GM21786 (cell line): ENCODE results near the gene RPS6KA5.
"Not testable (repeated sequence)": the region's sequence is repeated elsewhere in the genome, so short reads cannot be mapped to it uniquely, and the experiment has no call there.

Experiments
- ATAC-seq: cut with Tn5 transposase; IDR thresholded peaks from one replicate; pipeline ENCODE4 v1.9.1; 2021; ENCODE audit not compliant: unreplicated experiment

RPS6KA5 gene

DNA sequence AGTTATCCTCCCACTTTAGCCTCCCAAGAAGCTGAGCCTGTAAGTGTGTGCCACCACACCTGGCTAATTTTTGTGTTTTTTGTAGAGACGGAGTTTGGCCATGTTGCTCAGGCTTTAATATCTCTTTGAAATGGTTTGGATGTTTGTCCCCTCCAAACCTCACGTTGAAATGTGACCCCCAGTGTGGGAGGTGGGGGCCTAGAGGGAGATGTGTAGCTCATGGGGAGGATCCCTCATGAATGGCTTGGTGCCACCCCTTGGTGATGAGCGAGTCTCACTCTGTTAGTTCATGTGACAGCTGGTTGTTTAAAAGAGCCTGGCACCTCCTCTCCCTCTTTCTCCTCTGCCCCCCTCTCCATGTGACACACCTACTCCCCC, 220.6 kb downstream of the RPS6KA5 start:
- ATAC-seq = no peak

DNA sequence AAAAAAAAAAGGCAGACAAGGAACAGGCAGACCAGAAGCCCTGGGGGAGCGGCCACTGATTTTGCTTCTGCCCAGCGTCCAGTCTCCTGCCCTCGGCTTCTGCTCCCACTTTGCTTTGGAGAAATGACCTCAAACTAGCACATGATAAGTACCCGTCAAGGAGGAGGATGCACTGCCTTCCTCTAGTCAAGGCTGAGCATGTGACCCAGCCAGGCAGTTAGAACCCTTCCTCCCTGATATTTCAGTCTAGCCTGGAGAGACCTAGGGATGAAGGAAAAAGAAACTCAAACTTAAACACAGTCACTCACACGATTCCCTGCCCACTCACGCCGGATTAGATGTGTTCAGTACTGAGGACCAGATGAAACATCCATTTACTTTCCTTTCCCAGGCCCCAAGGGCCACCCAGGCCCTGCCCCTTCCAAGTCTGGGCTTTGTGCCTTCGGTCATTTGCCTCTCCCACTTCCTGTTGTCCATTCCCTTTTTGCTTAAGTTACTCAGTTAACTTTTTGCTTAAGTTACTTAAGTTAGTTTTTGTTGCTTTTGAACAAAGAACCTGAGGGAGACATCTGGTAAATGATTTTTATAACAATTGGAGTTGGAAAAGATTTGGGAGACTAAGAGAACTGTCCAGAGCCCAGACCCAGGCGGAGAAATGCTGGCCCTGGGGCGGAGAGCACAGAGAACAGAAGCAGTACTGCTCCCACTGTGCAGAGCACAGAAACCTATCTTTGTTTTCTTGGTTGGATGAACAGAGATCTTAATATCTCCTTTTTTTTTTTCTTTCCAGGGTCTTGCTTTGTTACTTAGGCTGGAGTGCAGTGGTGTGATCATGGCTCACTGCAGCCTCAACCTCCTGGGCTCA, 221.2 kb downstream of the RPS6KA5 start:
- no peak for ATAC-seq

- ATAC-seq = not testable (repeated sequence)
Measured at GRCh38 chr14:90838531-90838930, 221.9 kb downstream of the RPS6KA5 start.

DNA sequence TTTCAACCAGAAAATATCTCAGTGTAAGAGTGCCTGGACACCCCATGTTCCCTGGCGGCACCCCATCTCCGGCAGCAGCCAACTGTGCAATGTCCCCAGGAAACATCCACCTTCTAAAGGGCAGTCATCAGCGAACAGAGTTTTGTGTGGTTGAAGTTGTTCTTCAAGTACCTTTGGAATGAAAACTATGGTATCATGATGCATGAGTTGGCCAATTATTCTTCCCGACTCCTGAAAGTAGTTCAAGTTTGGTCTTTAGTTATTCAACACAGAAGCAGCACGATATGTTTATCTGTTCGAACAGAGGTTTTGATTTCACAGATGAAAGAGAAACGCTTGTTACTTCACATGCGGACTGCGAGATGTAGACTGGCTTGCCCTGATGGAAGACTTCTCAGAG, 223.1 kb downstream of the RPS6KA5 start:
- no peak for ATAC-seq

GRCh38 chr14:90836692-90837063, 223.8 kb downstream of the RPS6KA5 start:
- ATAC-seq = no peak

DNA sequence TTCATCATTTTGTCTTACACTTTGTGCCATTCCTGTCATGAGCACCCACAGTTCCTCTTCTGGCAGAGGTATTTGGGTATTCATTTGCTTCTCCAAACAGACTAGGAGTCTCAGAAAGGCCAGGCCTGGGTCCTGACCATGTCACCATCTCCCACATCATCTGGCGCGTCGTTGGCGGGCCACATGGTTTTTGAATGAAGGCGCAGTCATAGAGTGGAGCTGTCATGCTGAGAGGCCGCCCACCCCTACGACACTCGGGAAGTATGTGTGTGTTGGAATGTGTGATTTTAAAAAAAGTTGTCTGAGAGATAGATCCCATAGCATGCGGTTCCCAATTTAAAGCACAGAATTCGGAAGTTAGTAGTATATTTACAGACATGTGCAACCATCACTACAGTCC, 228.6 kb downstream of the RPS6KA5 start:
- no peak for ATAC-seq

DNA sequence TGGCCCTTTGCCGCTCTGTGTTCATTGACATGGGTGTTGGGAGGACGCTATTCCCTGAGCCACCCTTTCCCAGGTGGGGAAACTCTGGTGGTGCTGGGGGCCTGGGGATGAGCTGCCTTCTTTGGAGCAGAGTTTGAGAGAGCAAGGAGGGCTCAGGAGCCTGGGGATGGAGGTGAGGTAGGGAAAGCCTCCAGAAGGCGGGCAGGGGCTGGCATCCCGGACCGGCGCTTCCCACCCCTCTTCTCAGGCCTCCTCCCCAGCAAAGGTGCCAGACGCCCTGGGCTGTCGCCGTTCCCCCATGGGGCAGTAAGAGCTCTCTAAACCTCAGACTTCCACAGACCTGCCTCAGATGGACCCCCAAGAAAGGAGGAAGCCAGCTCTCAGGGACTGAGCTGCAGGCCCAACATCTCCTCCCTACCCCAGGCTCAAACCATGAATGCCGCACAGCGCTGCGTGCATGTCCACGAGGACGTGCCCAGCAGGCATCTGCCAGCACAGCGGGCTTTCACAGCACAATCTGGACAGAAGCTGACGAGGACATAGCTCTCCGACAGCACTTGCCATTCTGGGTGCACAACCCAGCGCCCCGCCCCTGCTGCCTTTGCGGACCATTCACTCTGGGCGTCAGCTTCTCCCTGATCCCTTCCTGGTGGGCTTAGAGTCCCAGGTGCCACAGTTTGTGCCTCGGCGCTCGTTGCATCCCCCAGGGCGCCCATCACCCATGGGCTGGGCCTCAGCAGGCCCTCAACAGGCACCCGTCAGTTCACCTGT, 229.3 kb downstream of the RPS6KA5 start:
- no peak for ATAC-seq

- no peak for ATAC-seq
Measured at GRCh38 chr14:90829677-90830076, 230.8 kb downstream of the RPS6KA5 start.

DNA sequence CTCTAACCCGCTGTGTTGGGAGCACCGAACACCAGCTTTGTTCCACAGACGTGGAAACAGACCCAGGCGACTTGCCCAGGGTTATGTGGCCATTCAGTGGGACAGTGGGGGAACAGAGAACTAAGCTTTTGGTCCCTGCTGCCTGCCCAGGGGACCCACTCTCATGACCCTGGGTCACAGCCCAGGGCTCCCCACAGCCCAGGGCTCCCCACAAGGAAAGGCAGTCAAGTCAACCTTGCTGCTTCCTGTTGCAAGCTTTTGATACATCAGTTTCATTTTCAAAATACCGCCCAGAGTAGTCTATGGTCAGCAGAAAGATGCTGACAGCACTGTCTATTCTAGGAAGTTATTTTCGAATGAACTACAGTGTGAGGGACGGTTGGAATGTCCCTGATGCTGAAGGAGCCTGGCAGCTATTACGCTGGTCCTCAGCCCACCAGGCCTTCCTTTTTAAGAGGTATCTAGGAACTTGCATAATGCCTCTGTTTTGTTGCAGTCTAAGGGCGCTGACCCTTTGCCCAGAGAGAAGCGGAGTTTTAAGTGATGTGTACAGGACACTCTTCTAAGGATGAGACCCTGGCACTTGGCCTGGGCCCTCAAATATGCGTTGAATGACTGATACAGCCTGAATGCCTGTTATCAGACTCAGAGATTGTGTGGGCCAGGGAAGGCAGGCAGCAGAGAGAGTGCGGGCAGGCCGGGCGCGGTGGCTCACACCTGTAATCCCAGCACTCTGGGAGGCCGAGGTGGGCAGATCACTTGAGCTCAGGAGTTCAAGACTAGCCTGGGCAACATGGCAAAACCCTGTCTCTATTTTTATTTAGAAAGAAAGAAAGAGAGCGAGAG, 231.6 kb downstream of the RPS6KA5 start:
- ATAC-seq = peak; percentile 38

DNA sequence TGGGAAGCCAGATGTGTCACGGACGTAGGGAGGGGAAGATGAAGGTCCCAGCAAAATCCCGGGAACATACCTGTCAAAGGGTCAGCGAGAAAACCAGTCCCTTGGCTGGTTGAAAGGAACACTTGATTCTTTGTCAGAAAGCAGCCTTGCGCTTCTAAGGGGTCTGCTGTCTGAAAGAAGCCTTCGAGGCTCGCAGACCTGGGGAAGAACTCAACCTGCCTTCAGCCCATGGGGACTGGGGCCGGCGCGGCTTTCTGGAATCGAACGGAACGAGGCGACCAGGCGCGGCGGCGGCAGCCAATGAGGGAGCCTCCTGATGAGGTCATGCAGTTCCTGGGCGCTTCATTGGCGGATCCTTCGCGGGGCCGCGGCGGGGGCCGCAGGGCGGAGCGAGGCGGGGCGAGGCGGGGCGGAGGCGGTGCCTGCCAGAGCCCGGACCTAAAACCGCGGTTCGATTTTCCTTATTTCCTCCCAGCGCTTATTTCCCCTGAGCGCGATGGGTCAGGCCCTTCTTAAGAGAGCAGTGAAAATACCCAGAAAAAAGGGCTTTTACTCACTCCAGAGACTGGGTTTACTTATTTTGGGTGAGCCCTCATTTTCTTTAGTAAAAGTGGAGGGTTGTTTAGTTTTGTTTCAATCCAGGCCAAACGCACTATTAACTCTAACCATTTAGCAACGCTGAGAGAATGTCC, 232.4 kb downstream of the RPS6KA5 start:
- peak; percentile 97 for ATAC-seq

- not testable (repeated sequence) for ATAC-seq
Measured at GRCh38 chr14:90823542-90823941, 236.9 kb downstream of the RPS6KA5 start.

DNA sequence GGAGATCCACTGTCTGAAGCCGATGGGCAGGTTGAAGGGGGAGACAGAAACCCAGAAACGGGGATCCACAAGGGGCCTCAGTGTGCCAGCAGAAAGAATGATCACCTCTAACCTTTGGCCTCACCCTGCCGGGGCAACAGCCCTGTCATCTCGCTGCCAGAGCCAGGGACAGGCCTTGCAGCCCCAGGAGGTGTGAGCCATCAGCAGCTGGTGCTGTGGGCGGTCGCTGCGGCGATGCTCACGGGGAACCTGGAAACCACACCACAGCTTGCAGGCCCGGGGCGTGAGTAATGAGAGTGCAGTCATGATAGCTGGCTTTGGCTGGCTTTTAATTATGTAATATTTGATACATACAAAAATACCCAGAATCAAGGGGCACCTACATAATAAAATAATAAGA, 239.5 kb downstream of the RPS6KA5 start:
- ATAC-seq = peak; percentile 68

- ATAC-seq = no peak
Measured at GRCh38 chr14:90819734-90820393, 240.6 kb downstream of the RPS6KA5 start.

DNA sequence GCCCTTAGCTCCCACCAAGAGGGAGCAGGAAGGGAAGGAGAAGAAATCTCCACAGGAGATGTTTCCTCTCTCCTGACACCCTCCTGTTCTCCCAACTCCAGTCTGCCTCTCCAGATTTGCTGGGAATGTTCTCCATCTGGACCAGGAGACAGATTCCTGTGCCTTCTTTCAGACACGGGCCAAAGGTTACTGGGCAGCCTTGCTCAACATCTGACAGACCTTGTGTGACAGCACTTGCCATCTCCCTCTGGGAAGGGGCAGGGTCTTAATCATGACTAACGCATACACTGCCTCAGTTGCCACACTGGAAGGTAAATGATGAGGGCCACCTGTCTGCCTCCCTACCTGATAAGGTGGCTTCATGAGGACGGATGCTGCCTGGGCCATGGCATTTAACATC, 241.7 kb downstream of the RPS6KA5 start:
- no peak for ATAC-seq

DNA sequence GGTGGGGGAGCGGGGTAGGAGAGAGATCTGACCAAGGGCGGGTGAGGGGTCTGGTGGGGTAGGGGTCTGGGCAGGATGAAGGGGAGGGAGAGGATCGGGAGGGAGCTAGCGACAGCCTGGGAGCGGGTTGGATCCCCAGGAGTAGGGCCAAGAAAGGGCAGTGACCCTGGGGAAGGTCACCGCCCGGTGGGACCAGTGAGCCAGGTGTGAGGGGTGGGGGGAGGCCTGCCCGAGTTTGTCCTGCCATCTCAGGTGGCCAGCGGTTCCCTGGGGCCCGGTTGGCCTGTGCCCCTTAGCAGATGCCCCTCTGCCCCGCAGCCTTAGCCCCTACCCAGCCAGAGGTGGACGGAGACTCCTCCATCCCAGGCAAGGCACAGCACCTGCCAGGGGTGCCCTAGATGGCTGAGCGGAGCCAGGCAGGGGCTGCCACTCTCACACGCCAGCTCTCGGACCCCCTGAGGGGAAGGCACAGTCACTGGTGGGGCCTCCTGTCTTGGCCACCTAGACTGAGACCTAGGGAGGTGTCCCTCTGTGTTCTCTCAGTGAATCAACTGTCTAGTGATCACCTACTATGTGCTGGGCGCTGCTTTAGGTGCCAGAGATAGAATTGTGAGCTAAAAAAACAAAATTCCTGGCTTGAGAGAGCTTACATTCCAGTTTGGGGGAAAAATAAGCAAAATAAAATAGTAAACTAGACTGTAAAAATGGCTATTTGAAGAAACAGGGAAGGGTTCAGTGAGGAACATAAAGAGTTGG, 243.6 kb downstream of the RPS6KA5 start:
- ATAC-seq = no peak

DNA sequence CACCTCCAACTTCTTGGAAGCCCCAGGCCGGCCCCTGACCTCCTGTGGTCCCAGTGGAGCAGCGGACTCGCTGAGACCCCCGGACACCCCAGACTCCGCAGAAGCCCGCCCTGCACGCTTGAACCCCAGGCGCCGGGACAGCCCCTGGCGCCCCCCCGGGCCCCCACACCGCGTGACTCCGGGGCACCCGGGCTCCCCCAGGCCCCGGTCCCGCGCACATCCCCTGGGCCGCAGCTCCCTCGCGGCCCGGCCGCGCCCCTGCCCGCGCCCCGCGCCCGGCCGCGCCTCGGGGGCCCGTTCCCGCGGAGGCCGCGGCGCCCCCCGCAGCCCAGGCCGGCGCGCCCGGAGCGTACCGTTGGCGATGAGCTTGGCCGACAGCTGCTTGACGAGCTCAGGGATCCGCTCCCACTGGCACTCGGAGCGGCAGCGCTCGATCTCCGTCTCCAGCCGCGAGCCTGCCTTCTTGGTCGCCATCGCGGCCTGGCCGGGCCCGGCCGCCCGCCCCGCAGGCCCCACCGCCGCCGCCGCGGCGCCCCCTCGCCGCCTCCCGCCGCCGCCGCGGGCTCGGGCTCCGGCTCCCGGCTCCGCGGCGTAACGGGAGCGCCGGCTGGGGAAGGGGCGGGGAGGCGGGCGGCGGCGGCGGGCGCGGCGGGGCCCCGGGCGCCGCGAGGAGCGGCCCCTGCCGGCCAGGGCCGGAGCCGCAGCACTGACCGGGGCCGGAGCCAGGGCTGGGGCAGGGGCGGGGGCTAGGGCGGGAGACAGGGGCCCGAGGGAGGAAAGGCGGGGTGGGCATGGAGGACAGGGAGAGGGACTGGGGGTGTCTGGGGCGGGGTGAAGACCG, 244.4 kb downstream of the RPS6KA5 start, which contains the start of gene TTC7B:
TTC7B (minus strand) TSS at position 609 of the 841 bp plus-strand sequence; CDS start at position 474, 135 bp downstream.
- ATAC-seq = peak; percentile 63

- no peak for ATAC-seq
Measured at GRCh38 chr14:90815572-90815821, 244.9 kb downstream of the RPS6KA5 start.

GRCh38 chr14:90814806-90815571, 245.5 kb downstream of the RPS6KA5 start:
- no peak for ATAC-seq
